DND-41 (cell line): ENCODE data around the gene CYFIP2.
A peak's percentile ranks its signal among the peaks of the same experiment; 100 is the strongest.

Experiments
- ATAC-seq: fragments of 200-7000 bp; cut with Tn5 transposase; 3 replicates; pipeline ENCODE4 v1.9.1; 2021; ENCODE audit warnings: low read depth; ENCODE audit not compliant: insufficient read depth
- DNase-seq: peaks from one replicate; pipeline ENCODE4 v3.0.0-alpha.2; 2020
- H2AFZ ChIP-seq: 2 replicates; pipeline ENCODE4 v1.6.0; 2012; ENCODE audit warnings: low read depth, low read length
- H3K27ac ChIP-seq: 2 replicates; pipeline ENCODE4 v1.5.1; 2012; ENCODE audit warnings: low read length, inconsistent platforms
- H3K27me3 ChIP-seq: fragments of 200-600 bp; sonication (generic); 2 replicates; pipeline ENCODE4 v1.6.0; 2012; ENCODE audit warnings: low read length, mild to moderate bottlenecking, inconsistent platforms; ENCODE audit not compliant: insufficient read depth, poor library complexity
- H3K36me3 ChIP-seq: 2 replicates; pipeline ENCODE4 v1.5.1; 2012; ENCODE audit warnings: low read length, inconsistent platforms; ENCODE audit not compliant: insufficient read depth
- H3K4me1 ChIP-seq: 2 replicates; pipeline ENCODE4 v1.5.1; 2012; ENCODE audit warnings: mild to moderate bottlenecking, low read length; ENCODE audit not compliant: insufficient read depth
- H3K4me2 ChIP-seq: 2 replicates; pipeline ENCODE4 v1.6.0; 2012; ENCODE audit warnings: mild to moderate bottlenecking, moderate library complexity, low read length, inconsistent platforms; ENCODE audit not compliant: insufficient read depth
- H3K4me3 ChIP-seq, 2 experiments: fragments of 200-600 bp in 1 of 2; shearing (Covaris generic) in 1 of 2; 2 replicates each; pipeline ENCODE4 v1.5.1; 2012 to 2016; ENCODE audit warnings: inconsistent platforms in 2 of 2, low read length in 2 of 2, mild to moderate bottlenecking in 2 of 2, low read depth in 1 of 2, moderate library complexity in 1 of 2
- H3K79me2 ChIP-seq: 2 replicates; pipeline ENCODE4 v1.6.0; 2012; ENCODE audit warnings: low read length, inconsistent platforms; ENCODE audit not compliant: insufficient read depth
- H3K9ac ChIP-seq: 2 replicates; pipeline ENCODE4 v1.6.0; 2012; ENCODE audit warnings: low read depth, mild to moderate bottlenecking, inconsistent platforms, low read length, moderate library complexity
- H3K9me3 ChIP-seq: 2 replicates; pipeline ENCODE4 v1.5.1; 2012; ENCODE audit warnings: low read length, moderate library complexity, mild to moderate bottlenecking, inconsistent platforms; ENCODE audit not compliant: insufficient read depth, severe bottlenecking
- H4K20me1 ChIP-seq: 2 replicates; pipeline ENCODE4 v1.6.0; 2012; ENCODE audit warnings: low read length; ENCODE audit not compliant: insufficient read depth
- CTCF ChIP-seq: IDR thresholded peaks from 2 replicates; pipeline ENCODE4 v1.5.1; 2012; ENCODE audit warnings: borderline replicate concordance, low read length, moderate library complexity, mild to moderate bottlenecking; ENCODE audit not compliant: poor library complexity, severe bottlenecking; ENCODE audit errors: extremely low read depth
- EZH2 ChIP-seq: IDR thresholded peaks from 3 replicates; pipeline ENCODE4 v1.6.1; 2012; ENCODE audit warnings: borderline replicate concordance, low read depth, mild to moderate bottlenecking, moderate library complexity, low read length, inconsistent platforms; ENCODE audit not compliant: severe bottlenecking

CYFIP2 gene

GRCh38 chr5:157265714-157266285 lies at the start of gene CYFIP2:
Gene CYFIP2, plus strand, starts transcription at chr5:157266123. Its CDS starts 19,239 bp downstream, at chr5:157285362.
- Histone ChIP-seq H3K27ac (peak within 1 kb of the TSS; percentile 97), H3K4me3 (peak within 1 kb of the TSS; percentile 57 to 78), H3K4me1 (peaks cover 58% of the 10 kb centered on the region), H3K9ac (peak within 1 kb of the TSS; percentile 93), H3K9me3 (no peaks in the 10 kb centered on the region), H4K20me1 (peaks cover 13% of the 10 kb centered on the region), H3K79me2 (peaks cover 55% of the 10 kb centered on the region), H3K36me3 (peaks cover 44% of the 10 kb centered on the region), H3K27me3 (no peaks in the 10 kb centered on the region), H3K4me2 (peak within 1 kb of the TSS; percentile 92), H2AFZ (peak within 1 kb of the TSS; percentile 70)
- peak; percentile 93 for DNase-seq
- ATAC-seq, result peak; percentile 84
- no peak for TF ChIP-seq CTCF
- TF ChIP-seq EZH2, result no peak

- Histone ChIP-seq H4K20me1 (no peaks in the 10 kb centered on the region), H3K4me3 (peak overlapping the region in 1 of 2 experiments; percentile 30; a peak in 1 of 4 replicates), H3K4me1 (peaks cover 69% of the 10 kb centered on the region), H3K27ac (peak overlapping the region; percentile 86), H3K9ac (peak overlapping the region; percentile 50), H3K4me2 (peak overlapping the region; percentile 49), H3K9me3 (no peaks in the 10 kb centered on the region), H3K27me3 (no peaks in the 10 kb centered on the region), H3K36me3 (peaks cover 92% of the 10 kb centered on the region), H3K79me2 (peaks cover 21% of the 10 kb centered on the region), H2AFZ (peak overlapping the region; percentile 47; the same call in 1 of the 2 replicates)
- TF ChIP-seq EZH2 (no peak), CTCF (no peak)
- DNase-seq (no peak), ATAC-seq (peak; percentile 9)
These were observed 49.4 kb upstream of the CYFIP2 start for GRCh38 chr5:157216391-157217142.

DNA sequence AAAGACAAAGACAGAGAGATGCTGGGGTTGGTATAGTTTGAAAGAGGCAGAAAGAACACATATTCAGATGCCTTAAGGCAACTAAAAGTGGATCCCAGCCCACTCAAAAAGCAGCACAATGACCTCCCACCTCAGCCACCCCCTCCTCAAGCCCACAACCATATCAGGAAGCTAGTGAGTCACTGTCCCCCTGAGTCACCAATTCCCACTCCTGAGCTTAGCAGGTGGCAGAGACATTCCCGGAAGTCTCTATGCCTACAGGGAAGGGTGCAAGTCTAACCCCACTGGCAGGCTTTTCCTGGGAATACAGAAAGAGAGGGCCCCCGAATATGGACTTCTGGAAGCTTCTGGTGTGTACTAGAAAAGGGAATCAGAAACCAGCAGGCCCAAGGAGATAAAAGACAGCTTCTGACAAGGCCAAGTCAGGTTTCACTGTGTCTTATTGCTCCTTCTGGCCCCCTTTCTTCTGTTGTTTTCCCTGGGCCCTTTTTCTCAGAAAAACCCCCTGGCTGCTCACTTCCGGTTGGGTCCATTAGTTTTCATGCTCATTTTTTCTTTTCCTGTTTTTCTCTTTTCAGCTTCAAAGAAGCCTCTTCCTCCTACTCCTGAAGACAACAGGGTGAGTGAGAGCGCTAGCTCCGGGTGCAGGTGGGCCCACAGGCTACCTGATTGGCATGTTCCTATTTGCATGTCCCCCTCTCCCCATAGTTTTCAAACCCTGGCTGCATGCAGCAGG lies 48.5 kb upstream of the CYFIP2 start:
- peak; percentile 83 for DNase-seq
- peak overlapping the region; percentile 47 for H2AFZ ChIP-seq
- H3K27me3 ChIP-seq, result no peaks in the 10 kb centered on the region
- no peak for TF ChIP-seq CTCF
- TF ChIP-seq EZH2, result no peak
- H3K27ac ChIP-seq, result peak overlapping the region; percentile 86
- H3K9ac ChIP-seq, result peak overlapping the region; percentile 50
- H3K4me3 ChIP-seq, result peak overlapping the region in 1 of 2 experiments; percentile 30; a peak in 1 of 4 replicates
- H4K20me1 ChIP-seq, result no peaks in the 10 kb centered on the region
- peak; percentile 75 for ATAC-seq
- H3K9me3 ChIP-seq, result no peaks in the 10 kb centered on the region
- peaks cover 60% of the 10 kb centered on the region for H3K4me1 ChIP-seq
- H3K36me3 ChIP-seq, result peaks cover 92% of the 10 kb centered on the region
- H3K79me2 ChIP-seq, result peaks cover 14% of the 10 kb centered on the region; the same call in 1 of the 2 replicates
- peak overlapping the region; percentile 49 for H3K4me2 ChIP-seq
